KG1 (cell line): Measurements from ENCODE around the gene C11orf68.

ENCODE experiments used
- DNase-seq: peaks from one replicate; lab custom pipeline; 2025; lab: John Stamatoyannopoulos, UW

C11orf68 gene

DNA sequence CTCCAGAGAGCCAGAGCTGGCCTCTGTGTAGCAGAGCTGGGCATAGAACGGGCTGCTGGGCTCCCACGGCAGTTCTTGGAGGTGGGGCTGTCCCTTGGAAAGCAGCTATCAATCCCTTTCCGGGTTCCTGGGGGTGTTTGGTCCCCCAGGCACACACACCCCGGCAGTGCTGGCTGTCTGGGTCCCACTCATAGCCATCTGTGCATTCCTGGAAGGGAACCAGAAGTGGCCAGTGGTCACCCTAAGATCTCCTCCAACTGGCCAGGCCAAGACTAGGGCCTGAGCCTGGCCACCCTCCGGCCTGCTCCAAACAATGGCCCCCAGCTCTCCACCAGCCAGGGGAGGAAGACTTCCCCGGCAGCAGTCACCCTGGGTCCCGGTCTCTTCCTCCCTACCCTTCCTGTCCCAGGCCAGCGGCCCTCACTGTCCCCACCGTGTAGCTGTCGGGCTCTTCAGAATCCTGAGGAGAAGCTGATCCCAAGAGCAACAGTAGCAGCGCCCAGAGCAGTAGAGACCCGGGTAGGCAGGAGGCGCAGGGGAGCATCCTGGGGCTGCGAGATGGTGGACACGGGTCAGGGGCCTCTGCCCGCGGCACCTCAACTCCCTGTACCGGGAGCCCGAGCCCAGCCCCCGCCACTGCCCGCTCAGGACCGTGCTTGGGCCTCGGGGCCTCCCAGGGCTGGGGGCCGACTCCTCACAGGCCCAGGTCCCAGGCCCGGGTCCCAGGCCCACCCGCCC is 46.9 kb downstream of the C11orf68 start:
- no peak for DNase-seq

DNA sequence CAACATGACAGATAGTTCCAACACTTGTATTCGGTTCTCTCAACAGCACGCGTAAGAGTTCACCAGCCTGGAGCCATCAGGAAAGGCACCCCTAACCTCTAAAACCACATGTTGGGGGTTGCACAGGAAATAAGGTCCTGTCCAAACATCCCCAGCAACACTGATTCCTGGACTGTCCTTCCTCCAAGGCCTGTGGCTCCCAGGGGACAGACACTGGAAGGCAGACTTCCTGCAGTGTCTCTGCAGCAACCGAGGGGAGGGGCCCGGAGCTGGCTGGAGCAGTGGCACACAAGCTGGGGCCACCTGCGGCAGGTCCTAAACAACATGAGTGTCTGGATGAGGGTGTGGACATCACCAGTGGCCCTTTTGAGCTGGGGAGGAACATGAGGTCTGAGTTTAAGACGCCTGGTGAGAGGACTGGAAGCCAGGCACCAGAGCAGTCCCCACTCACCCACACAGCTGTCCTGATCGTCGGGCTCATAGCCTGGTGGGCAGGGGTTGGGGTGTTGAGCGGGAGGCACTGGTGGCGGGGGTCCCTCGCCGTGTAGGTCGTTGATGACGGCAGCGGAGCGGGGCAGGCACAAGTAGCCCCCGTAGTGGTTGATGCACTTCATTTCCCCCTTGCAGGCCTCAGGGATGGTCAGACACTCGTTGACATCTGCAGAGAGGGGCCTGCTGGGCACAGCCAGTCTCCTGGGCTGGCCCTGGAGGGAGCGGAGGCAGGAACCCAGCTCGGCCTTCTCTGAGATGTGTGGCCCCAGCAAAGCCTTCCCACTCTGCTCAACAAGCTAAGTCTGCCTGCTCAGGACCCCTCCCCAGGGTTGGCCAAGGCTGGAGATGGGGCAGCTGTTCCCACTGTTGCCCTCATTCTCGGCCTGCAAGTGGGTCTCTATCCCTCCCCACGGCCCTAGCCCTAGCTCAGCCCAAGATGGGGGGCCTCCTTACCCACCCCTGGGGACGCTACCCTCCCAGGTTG is 47.9 kb downstream of the C11orf68 start:
- DNase-seq = no peak

DNA sequence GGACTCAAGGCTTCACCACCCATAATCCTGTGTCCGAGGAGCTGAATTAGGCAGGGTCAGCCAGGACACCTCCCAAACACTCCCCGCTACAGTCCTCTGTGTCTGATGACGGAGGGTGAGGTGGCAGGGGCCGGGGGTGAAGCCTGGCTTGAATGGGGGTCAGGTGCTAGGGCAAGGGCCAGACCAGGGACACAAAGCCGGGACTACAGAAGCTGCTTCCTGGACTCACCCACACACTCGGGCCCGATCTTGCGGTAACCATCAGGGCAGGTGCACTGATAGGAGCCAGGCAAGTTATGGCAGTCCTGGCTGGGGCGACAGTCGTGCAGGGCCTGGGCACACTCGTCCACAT is 48.6 kb downstream of the C11orf68 start:
- DNase-seq = no peak

DNA sequence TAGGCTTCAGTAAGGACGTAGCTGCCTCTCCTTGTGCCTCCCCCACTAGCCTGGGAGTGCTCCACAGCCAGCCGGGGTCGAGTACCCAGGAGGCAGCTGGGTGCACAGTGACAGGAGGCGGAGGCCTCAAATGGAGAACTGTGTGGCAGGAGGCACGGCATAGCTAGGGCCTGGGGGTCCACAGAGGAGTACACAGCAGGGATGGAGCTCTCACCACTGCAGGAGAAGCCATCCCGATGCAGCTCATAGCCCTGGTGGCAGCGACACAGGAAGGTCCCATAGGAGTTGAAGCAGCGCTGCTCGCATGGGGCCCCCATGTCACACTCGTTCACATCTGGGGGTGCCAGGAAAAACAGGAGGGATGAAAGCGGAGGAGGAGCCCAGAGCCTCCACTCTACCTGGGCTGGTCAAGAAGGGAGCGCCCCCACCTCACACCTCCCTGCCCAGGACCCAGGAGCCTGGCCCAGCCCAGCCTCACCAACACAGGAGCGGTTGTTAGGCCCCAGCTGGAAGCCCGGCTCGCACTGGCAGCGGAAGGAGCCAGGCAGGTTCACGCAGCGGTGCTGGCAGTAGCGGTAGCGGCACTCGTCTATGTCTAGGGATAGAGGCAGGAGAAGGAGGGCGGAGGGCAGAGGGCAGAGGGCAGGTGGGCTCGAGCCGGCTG is 49.1 kb downstream of the C11orf68 start:
- DNase-seq = no peak

DNA sequence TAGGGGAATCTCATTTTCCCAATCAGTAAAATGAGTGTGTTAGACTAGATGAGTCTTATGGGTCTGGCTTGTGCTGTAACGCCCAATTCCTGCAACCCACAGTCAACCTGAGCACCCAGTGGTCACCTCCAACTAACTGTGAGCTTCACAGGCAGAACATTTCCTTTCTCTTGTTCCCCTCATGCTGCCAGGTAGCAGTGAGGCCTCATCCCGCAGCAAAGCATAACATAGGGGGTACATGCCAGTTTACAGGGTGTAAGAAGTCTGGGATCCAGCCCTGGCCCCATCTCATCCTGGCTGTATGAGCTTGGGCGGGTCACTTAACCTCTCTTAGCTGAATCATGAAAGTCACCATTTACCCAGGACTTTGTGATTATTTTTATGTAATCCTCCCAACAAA is 50.0 kb downstream of the C11orf68 start:
- no peak for DNase-seq

DNA sequence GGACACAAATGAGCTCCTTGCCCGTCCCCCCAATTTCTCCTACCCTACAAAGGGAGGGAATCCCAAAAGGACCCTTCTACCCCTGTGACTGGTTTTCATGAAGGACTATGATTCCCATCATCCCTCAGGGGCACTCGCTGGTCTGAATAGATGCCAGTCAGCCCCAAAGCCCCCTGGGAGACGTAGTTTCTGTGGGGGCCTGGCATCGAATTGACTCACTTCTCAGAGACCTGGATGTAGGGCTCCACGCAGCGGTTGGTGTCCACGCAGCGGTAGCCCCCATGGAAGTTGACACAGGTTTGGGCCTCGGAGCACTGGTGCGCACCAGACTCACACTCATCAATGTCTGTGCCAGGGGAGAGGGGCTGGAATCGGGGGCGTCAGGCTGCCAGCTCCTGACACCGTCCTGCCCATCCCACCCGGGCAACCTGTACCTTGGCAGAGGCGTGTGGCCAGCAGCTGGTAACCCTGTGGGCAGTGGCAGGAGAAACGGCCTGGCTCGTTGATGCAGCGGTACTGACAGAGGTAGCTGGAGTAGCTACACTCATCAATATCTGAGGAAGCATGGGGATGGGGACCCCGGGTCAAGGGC is 50.7 kb downstream of the C11orf68 start:
- DNase-seq = no peak

DNA sequence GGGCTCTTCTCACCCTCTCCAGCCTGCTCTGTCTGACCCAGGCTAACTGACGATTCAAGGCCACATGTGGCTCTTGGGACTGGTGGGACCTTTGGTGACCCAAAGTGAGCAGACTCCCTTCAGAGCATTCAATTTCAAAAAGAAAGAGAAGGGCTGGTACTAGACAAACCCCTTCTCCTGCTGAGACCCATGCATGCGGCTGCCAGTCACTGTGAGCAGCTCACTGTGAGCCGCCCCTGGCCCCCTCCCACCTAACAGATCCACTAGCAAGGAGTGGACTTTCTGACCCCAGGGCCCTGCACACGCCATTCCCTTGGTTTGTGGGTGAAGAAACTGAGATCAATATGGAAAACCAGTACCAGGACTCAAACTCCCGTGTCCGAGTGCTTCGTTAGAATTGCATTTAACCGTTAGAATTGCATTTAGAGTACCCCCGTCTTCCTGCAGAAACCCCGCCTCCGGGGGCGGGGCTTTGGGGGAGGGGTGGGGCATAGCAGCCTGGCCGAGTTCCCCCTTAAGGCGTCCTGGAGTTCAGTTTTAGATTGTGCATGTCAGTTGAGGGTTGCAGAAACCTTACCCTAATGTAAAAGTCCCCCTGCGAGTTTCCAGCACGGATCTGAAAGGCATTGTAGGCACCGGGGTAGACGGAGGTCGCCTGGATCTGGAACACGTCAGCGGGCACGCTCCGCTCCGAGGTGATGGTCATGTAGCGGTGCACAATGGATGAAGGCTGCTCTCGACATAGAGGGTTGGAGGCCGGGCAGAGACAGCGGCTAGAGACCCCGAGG is 51.4 kb downstream of the C11orf68 start:
- DNase-seq = no peak
